C1 segment of cervical spinal cord (tissue), 14 donors: ENCODE data around the gene PGS1.

Source experiments
- DNase-seq, 14 donors: peaks; one replicate each; lab custom pipeline; 2025; lab: John Stamatoyannopoulos, UW

PGS1 gene

DNA sequence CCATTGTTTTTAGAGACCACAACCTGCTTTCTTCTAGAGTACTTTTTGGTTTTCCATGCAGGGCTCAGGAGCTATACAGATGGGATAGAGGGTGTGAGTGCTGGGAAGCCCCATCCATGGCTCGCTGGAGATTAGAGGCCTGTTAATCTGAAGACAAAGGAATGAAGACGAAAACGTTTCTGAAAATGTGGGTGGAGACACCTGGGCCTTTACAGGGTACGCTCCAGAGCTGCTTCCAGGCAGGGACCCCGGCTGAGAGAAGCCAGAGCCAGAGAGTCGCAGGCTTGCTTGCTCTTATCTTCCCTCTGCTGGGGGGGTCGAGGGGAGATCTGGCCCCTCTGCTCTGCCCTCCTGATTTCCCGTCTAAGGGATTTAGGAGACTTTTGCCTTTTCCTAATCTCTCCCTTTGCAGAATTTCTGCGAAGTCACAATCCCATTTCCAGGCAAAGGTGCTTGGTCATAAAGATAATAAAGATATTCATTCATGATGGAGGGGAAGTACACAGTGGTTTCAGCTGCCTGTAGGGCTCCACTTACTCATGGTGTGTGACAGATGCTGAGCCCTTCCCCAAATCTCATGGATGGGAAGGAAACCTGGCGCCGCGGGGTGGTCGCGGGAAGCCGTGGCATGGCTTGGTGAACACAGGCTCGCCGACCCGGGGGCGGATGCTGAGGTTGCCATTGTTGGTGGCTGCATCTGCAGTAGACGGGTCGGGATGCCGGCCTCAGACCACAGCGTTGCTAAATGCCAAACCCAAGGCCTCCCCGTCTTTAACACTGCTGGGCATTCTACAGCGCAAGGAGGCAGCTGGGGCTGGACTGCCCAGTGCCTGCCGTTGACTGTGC lies 13.8 kb upstream of the PGS1 start:
- DNase-seq = no peak

GRCh38 chr17:78365561-78366108 lies 12.8 kb upstream of the PGS1 start:
- DNase-seq = no peak

- no peak for DNase-seq
Measured at GRCh38 chr17:78366109-78366848, 12.2 kb upstream of the PGS1 start.

DNA sequence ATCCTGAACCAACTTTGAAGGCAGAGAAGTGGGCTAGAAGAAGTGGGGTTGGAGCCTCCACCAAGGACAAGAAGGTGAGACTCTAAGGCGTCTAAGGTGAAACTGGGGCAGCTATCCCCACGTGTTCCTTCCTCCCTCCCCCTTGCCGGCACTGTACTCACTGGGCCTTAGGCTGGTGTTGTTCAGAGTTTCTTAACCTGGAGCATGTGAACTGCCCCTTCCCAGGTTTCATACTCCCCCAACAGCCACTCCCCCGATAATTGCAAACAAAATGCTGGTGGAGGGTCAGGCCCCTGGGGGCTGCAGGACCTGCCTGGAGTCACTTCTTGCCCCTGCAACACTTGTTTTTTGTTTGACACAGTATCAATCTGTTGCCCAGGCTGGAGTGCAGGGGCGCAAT lies 11.3 kb upstream of the PGS1 start:
- no peak for DNase-seq

GRCh38 chr17:78368348-78368747 lies 10.1 kb upstream of the PGS1 start:
- peak in 1 of 14 donors; percentile 9 for DNase-seq

- DNase-seq = peak in 1 of 14 donors; percentile 34
Measured at GRCh38 chr17:78368854-78369495, 9.5 kb upstream of the PGS1 start.

DNA sequence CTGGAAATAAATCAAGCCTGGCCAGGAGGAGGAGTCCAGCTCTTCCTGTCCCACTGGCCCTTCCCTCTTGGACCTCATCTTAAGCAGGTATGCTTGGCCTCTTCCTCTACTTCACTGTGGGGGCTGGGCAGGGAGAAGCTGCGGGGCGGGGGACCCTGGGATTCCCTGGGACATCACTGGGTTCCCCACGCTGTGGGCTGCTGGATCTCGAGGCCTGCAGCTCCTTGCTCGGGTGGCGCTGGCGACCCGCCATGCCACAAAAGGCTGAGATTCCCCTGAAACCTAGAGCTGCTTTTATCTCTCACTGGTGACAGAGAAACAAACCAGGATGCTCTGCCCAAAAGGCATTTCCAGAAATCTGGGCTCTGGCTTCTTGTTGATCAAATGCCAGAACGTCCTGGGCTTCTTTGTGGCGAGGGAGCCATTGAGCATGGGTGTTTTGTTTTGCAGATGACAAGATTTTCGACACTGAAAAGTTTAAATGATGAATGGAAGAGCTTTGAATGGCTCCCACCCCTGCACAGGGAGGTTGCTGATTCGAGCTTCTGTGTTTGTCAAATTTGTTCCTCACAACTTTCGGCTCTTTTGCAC lies 8.6 kb upstream of the PGS1 start:
- peak in 1 of 14 donors; percentile 15 for DNase-seq

DNA sequence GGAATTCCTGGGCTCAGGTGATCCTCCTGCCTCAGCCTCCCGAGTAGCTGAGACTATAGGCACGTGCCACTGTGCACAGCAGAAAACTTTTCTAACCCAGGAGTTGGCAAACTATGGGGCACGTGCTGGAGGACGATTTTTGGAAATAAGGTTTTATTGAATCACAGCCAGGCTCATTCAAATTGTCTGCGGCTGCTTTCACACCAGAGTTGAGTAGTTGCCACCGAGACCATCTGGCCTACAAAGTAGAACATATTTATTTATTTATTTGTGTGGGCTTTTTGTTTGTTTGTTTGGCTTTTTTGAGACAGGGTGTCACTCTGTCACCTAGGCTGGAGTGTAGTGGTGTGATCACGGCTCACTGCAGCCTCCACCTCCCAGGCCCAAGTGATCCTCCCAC lies 7.4 kb upstream of the PGS1 start:
- peak in 1 of 14 donors; percentile 11 for DNase-seq

DNA sequence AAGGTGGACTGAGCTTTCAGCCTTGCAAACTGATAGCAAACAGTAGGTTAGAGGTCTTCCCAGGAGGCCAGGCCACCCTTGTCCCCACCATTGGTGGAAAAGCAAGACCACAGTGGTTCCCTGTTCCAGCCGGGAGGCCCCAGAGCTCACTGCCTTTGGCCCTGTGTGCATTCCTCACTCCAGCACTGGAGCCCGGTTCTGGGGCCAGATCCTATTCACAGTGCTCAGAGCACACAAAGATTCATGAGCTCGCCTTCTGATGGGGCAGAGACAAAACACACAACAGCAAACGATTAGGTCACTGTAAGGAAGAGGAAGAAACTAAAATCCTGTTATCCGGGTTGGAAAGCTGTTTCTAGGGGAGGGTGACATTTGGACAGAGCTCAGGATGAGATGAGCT lies 5.6 kb upstream of the PGS1 start:
- DNase-seq = no peak

GRCh38 chr17:78374189-78374588 lies 4.3 kb upstream of the PGS1 start:
- no peak for DNase-seq

- DNase-seq = no peak
Measured at GRCh38 chr17:78374631-78375274, 3.7 kb upstream of the PGS1 start.

DNA sequence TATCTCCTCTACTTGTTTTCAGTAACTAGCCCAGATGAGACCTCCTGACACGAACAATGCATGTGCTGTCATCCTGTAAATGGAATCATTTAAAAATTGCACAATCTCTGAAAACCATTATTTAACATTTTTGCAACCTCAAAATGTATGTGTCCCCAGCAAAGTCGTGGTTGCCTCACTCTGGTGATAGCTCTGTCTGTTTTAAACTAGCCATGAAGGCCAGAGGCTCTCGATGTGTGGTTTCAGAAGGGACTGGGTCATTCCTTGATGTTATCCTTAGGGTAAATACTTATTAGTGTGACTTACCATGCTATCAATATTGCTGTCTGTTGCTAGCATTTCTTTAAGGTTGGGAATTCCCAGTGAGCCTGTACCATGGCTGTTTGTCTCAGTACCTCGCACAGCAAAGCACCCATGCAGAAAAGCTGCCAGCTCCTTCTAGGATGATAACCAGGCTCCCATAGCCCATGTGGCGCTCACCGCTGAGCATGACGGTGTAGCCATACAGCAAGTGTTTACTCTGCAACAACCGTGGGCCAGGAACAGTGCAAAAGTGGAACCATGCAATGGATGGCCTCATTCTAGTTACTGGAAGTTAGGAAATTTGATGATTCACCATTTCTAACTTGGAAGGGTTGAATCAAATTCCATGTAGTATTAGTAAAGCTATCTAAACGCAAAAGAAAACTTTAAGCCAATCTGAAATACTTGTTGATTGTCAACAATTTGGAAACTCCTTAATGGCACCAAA lies 2.9 kb upstream of the PGS1 start:
- DNase-seq = no peak

DNA sequence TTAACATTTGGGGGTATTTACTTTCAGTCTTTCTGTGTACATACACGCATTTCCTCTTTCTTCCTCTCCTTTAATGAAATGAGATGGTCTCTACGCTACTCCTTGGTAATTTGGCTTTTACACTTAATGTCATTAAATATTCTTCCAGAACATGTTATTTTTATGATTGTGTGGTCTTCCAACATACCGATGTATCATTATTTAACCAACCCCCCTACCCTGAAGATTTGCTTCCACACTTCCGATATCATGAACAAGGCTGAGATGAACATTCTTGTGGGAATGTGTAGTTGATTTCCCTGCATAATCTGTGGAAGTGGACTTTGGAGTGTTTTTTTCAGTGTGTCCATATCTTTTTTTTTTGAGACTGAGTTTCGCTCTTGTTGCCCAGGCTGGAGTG lies 2.3 kb upstream of the PGS1 start:
- DNase-seq = no peak

DNA sequence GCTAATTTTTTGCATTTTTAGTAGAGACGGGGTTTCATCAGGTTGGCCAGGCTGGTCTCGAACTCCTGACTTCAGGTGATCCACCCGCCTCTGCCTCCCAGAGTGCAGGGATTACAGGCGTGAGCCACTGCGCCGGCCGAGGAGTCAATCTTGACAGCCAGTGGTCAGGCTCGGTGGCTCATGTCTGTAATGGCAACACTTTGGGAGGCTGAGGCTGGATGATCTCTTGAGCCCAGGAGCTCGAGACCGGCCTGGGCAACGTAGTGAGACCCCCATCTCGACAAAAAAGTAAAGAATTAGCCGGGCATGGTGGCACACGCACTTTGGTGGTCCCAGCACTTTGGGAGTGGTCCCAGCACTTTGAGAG lies 608 bp upstream of the PGS1 start:
- DNase-seq = no peak

DNA sequence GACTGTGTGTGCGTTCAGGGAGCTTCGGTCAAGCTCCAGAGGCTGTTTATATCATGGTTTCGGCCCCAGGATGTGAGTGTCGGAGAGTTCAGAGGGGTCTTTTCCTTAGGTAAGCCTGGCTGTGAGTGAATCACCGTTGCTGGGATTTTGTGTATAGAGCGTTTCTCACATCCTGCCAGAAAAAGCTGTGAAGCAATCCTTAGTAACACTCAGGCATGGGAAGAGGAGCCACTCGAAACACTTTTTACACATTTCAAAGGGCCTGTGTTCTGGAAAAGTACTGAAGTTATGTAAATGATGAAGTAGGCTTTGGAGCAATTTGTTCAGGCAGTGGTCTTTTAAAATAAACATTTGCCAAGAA lies 662 bp downstream of the PGS1 start:
- no peak for DNase-seq

DNA sequence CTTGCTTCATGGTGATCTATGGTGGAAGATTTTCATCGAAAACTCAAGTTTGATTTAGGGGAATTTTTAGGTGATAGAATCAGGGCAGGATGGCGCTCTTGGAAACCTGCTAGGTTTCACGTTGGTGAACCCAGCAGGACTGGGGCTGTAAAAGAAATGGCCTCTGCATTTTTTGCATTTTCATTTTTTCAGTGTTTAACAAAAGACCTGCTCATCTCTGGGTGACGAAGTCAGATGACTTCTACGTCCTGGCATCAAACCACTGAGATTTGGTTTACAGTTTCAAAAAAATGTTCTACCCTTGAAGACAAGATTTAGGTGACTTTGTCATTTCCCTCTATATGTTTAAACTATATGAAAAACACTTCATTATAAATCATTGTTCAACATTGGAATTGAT lies 1.9 kb downstream of the PGS1 start:
- no peak for DNase-seq

GRCh38 chr17:78381601-78382232 lies 3.3 kb downstream of the PGS1 start:
- DNase-seq = no peak

GRCh38 chr17:78383725-78384471 lies 5.4 kb downstream of the PGS1 start:
- DNase-seq = peak in 5 of 14 donors; percentile 5 to 67 (median 12)

- no peak for DNase-seq
Measured at GRCh38 chr17:78384479-78385175, 6.2 kb downstream of the PGS1 start.
